Inflammatory macrophage treated with lipopolysaccharide for 4 hours (primary cell): Measurements from ENCODE around the gene TEX14.
A peak's percentile ranks its signal among the peaks of the same experiment; 100 is the strongest.

Experiments used
- DNase-seq: peaks from one replicate; pipeline ENCODE4 v3.0.0-alpha.2; 2020

TEX14 gene, protein sequence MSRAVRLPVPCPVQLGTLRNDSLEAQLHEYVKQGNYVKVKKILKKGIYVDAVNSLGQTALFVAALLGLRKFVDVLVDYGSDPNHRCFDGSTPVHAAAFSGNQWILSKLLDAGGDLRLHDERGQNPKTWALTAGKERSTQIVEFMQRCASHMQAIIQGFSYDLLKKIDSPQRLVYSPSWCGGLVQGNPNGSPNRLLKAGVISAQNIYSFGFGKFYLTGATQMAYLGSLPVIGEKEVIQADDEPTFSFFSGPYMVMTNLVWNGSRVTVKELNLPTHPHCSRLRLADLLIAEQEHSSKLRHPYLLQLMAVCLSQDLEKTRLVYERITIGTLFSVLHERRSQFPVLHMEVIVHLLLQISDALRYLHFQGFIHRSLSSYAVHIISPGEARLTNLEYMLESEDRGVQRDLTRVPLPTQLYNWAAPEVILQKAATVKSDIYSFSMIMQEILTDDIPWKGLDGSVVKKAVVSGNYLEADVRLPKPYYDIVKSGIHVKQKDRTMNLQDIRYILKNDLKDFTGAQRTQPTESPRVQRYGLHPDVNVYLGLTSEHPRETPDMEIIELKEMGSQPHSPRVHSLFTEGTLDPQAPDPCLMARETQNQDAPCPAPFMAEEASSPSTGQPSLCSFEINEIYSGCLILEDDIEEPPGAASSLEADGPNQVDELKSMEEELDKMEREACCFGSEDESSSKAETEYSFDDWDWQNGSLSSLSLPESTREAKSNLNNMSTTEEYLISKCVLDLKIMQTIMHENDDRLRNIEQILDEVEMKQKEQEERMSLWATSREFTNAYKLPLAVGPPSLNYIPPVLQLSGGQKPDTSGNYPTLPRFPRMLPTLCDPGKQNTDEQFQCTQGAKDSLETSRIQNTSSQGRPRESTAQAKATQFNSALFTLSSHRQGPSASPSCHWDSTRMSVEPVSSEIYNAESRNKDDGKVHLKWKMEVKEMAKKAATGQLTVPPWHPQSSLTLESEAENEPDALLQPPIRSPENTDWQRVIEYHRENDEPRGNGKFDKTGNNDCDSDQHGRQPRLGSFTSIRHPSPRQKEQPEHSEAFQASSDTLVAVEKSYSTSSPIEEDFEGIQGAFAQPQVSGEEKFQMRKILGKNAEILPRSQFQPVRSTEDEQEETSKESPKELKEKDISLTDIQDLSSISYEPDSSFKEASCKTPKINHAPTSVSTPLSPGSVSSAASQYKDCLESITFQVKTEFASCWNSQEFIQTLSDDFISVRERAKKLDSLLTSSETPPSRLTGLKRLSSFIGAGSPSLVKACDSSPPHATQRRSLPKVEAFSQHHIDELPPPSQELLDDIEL (N-terminal part only)

GRCh38 chr17:58691701-58692238 lies at the start of gene TEX14:
Gene TEX14, minus strand, starts transcription at chr17:58692045. Its CDS starts 40,044 bp downstream, at chr17:58652001.
- DNase-seq: no peak

GRCh38 chr17:58741121-58741625 lies 49.3 kb upstream of the TEX14 start:
- no peak for DNase-seq

- DNase-seq: no peak
Measured at GRCh38 chr17:58734811-58735210, 43.0 kb upstream of the TEX14 start.

DNA sequence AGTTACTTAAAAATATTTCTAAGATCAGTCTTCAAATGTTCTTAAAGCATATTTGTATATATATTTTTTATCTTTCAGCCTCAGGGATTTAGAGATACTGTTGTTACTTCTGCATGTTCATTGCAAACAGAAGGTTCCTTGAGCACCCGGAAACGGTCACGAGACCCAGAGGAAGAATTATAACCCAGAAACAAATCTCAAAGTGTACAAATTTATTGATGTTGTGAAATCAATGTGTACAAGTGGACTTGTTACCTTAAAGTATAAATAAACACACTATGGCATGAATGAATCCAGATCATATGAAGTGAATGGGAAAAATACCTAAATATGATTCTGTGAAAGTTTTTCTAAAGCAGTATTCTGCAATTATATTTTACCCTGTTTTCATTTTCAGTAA lies 42.2 kb upstream of the TEX14 start:
- no peak for DNase-seq

- no peak for DNase-seq
Measured at GRCh38 chr17:58730937-58731336, 39.1 kb upstream of the TEX14 start.

- no peak for DNase-seq
Measured at GRCh38 chr17:58728798-58729197, 37.0 kb upstream of the TEX14 start.

DNA sequence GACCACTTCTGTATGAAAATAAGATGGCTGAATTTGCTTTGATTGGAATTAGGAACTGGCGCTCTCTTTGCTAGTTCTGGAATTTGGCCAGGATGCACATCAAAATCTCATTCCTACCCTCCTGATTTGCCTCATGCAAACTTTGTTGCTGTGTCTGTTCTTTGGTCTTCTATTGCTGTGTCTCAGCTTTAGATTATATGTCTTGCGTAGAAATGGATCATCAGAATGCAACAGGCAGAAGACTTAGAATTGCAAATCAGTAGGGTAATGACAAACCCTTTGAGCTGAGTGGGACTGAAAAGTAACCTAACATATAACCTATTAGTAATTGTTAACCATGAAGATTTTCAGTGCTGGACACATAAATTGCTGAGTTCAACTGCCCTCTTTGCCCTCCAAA lies 30.9 kb upstream of the TEX14 start:
- DNase-seq: no peak

DNA sequence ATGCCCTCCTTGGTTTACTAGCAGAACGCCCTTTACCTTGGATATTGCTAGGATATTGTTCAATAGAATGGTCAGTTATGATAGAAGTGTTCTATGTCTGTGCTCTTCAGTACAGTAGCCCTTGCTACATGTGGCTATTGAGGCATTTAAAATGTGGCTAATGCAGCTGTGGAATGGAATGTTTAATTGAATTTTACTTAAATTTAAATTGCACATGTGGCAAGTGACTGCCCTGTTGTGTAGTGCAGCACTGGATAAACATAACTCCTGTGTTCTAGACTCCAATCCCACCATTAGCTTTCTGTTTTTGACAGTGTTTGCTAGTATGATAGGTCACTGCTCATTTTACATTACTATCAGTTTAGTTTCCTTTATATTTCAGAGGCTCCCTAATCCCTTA lies 30.4 kb upstream of the TEX14 start:
- DNase-seq: no peak

GRCh38 chr17:58710948-58711552 lies 19.2 kb upstream of the TEX14 start:
- peak; percentile 77 for DNase-seq

GRCh38 chr17:58706351-58707140 lies 14.7 kb upstream of the TEX14 start:
- no peak for DNase-seq

DNA sequence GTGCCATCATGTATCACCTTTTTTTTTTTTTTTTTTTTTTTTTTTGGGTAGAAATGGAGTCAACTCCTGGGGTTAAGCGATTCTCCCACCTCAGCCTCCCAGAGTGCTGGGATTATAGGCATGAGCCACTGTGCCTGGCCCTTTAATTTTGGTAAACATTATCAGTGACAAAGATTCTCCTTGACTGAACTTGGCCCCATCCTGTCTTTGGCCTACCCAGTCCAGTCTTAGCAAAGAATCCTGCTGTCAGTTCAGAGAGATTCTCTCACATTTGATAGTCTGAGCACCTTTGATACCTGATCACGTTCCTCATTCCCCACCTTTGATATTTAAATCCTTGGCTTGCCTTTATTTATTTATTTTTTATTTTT lies 12.1 kb upstream of the TEX14 start:
- DNase-seq: no peak

- no peak for DNase-seq
Measured at GRCh38 chr17:58703137-58703915, 11.5 kb upstream of the TEX14 start.

DNA sequence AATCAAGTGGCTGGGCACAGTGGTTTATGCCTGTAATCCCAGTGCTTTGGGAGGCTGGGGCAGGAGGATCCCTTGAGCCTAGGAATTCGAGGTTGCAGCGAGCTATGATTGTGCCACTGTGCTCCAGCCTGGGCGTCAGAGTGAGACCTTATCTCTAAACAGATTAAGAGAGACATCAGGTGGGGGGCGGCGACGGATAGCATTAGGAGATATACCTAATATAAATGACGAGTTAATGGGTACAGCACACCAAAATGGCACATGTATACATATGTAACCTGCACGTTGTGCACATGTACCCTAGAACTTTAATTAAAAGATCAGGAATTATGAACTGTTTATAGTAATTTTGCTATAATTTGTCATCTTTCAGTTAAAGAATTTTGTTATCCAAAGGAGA lies 10.9 kb upstream of the TEX14 start:
- no peak for DNase-seq

DNA sequence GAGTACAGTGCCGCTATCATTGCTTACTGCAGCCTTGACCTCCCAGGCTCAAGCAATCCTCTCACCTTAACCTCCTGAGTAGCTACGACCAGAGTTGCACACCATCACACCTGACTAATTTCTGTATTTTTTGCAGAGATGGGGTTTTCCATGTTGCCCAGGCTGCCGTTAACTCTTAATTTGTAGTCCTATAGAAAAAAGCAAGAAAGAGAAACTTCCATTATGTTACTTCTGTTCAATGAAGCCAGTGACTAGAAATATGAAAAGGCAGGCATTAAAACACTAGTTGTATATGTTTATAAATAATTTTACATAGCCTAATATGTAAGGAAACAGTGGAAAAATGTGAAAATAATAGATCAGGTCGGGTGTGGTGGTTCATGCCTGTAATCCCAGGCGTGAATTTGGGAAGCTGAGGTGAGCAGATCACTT lies 10.2 kb upstream of the TEX14 start:
- DNase-seq: no peak

GRCh38 chr17:58699771-58700170 lies 7.9 kb upstream of the TEX14 start:
- DNase-seq: no peak

DNA sequence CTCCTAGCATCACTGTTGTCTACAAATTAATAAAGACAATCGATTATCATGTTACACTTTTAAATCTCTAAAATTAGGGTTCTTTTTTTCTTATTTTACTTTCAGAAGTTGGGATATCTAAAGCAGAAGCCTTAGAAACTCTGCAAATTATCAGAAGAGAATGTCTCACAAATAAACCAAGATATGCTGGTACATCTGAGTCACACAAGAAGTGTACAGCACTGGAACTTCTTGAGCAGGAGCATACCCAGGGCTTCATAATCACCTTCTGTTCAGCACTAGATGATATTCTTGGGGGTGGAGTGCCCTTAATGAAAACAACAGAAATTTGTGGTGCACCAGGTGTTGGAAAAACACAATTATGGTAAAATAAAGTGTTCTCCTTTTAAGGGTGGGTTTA lies 3.0 kb upstream of the TEX14 start:
- DNase-seq: no peak

GRCh38 chr17:58694302-58694701 lies 2.5 kb upstream of the TEX14 start:
- DNase-seq: no peak

DNA sequence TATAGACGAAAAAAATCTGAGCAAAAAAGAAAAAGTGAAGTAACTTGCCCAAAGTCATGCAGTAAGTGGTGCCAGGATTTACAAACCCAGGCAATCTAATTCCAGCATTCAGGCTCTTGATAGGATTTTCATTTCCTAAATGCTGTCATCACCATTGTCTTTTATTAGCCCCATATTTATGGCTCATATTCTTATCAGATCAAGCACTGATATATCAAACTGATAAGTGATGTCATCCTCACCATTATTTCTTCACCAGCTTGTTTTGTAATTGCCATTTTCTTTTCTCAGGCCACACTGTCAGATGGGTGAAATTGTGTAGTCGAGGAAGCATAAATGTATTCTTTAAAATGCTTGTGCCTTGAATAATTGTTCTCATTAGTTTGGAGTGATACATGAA lies 1.9 kb upstream of the TEX14 start:
- peak; percentile 4 for DNase-seq

- DNase-seq: no peak
Measured at GRCh38 chr17:58693208-58693607, 1.4 kb upstream of the TEX14 start.

DNA sequence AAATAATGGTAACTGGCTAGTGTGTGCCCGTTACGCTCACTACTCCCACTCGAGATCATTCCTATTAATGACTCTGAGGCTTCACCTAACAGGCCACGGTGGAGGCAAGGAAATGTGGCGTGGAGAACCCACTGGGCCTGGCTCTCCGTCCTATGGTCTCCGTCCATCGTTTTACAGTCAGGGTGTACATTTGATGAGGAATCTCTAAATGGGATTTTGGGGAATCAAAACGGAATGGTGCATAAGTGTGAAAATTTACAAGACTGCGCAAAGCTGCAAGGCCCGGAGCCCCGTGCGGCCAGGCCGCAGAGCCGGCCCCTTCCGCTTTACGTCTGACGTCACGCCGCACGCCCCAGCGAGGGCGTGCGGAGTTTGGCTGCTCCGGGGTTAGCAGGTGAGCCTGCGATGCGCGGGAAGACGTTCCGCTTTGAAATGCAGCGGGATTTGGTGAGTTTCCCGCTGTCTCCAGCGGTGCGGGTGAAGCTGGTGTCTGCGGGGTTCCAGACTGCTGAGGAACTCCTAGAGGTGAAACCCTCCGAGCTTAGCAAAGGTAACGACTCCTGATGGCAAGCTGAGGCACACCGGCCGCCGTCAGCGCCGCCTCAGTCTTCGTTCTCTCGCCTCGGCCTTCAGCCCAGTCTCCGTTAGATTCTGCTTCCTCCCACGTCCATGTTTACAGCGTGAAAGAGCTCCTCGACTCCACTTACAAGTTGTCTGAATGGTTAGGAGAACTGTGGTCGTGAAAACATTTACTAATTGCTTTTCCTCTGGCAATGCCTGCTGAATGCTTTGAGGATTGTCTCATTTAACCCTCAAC lies 602 bp upstream of the TEX14 start, which contains the start of gene RAD51C:
Gene RAD51C, plus strand, starts transcription at position 364 of the 817 bp plus-strand sequence. Its CDS starts 42 bp downstream, at position 406.
- peak; percentile 83 for DNase-seq
